Right ventricle myocardium superior (tissue), 1 donor: ENCODE results near the gene ATP2B2. TPM values are rescaled to one million over a fixed set of nuclear protein-coding genes. Genes with fewer than 3 reads are reported as not detected.

Experiments used
- ATAC-seq: fragments of 200-7000 bp; cut with Tn5 transposase; one replicate; pipeline ENCODE4 v1.9.1; 2020; ENCODE audit warnings: mild to moderate bottlenecking; ENCODE audit not compliant: poor library complexity
- DNase-seq: peaks from one replicate; pipeline ENCODE4 v3.0.0-alpha.2; 2020
- intact Hi-C: fragments of 100-400 bp; cut with DNase I; formaldehyde crosslinking; loops from one replicate; pipeline ENCODE4 v1.11.2; 2022
- total RNA-seq: library from RNA; stranded (reverse); fragmentation: NEBNext Ultra II Directional; extraction: Animal tissue kit (Norgen Biotek cat#: 25700); gene quantifications from one replicate; pipeline ENCODE4 v1.2.1, GENCODE V29; 2021
- donor health status: DM: no; HTN: yes; CAD: no; lungs with severe emphysema.

The ATP2B2 gene
- total RNA-seq, 1 donor from 2014 or later: not detected

DNA sequence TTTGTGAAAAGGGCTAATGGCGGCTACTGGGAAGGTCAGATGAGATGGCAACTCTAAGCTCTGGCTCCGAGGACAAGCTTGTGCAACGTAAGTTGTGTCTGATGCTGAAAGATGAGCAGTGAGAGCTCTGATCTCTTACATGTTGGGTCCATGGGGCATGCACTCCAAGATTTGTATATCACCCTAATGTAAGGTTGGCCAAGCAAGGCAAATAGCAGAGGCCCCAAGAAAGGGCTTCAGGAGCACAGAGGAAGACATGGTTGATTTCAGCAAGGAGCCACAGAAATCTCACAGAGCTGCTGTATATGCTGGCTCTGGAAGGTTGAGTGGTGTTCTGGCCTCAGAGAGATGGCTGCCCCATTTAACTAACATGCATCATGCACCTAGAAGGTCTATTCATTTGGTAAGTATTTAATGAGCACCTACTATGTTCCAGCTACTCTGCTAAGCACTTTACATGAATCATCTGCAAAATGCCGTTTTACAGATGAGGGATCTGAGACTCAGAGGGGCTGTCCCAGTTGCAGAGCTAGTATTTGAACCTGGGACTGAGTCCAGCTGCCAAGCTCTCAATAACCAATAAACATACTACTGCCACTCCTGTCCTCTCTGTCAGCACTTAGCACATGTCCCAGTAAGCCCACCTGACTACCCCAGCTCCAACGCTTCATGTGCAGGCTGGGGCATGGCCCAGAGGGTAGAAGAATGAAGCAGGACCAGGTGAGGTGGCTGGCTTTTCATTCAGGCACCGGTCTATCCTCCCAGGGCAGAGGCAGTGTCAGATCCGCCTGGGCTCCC lies 27.8 kb upstream of the ATP2B2 start:
- intact Hi-C loops: no loop called here
- no peak for ATAC-seq
- no peak for DNase-seq

GRCh38 chr3:10531031-10531430 lies 25.6 kb upstream of the ATP2B2 start:
- intact Hi-C loops: no loop called here
- DNase-seq: no peak
- no peak for ATAC-seq

GRCh38 chr3:10530241-10530640 lies 24.9 kb upstream of the ATP2B2 start:
- no peak for DNase-seq
- intact Hi-C loops: no loop called here
- no peak for ATAC-seq

- no peak for DNase-seq
- intact Hi-C loops: no loop called here
Observed at GRCh38 chr3:10529809-10530208, 24.4 kb upstream of the ATP2B2 start.

DNA sequence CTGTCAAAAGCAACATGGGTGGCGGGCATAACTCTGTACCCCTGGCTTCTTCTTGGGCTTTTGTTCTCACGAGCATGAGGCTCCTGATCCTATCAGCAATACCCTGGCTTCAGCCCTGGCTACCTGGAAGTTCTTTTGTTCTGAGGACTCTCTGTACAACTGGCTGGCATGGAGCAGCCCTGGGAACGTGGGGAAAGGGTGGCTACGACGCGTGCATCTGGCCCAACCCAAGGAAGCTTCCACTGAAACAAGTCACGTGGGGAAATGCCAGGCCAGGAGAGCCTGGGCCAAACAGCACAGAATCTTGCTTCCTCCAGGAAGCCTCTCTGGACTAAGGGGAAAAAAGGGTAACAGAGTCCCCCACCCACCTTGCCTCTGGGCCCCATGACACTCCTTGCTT lies 22.7 kb upstream of the ATP2B2 start:
- intact Hi-C loops: no loop called here
- ATAC-seq: no peak
- DNase-seq: no peak

More at GRCh38 chr3:10529809-10530208, 24.4 kb upstream of the ATP2B2 start:
- no peak for ATAC-seq

DNA sequence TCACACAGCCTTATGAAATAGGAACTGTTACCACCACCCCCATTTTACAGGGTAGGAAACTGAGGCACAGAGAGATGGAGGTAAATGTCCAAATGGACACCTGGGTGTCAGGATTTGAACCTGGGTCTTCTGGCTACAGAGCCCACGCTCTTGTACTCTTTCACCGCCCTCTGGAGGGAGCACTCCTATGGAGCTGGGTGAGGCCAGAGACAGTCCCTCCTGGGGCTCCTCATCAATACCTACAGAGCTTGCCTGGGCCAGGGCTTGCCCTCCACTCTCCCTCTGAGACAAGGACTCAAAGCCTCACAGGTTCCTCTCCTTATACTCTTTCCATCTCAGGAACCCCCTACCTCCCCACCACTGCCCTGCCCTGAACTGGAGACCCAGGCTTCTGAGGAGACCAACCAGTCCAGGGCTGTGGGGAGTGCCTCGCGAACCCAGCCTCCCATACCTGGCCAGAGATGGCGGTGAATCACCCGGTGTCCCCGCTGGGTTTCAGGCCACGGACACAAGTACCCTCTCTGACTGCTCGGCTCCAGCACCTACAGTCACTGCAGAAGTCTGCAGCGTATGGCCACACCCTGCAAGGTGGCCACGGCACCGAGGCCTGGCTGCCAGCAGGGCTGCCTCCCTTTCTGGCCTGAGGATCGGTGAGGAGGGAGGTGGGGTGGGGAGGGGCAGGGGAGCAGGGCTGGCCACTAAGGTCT lies 22.1 kb upstream of the ATP2B2 start:
- DNase-seq: no peak
- intact Hi-C loops: no loop called here
- ATAC-seq: no peak

GRCh38 chr3:10526366-10526765 lies 21.0 kb upstream of the ATP2B2 start:
- no peak for DNase-seq
- intact Hi-C loops: no loop called here
- no peak for ATAC-seq

DNA sequence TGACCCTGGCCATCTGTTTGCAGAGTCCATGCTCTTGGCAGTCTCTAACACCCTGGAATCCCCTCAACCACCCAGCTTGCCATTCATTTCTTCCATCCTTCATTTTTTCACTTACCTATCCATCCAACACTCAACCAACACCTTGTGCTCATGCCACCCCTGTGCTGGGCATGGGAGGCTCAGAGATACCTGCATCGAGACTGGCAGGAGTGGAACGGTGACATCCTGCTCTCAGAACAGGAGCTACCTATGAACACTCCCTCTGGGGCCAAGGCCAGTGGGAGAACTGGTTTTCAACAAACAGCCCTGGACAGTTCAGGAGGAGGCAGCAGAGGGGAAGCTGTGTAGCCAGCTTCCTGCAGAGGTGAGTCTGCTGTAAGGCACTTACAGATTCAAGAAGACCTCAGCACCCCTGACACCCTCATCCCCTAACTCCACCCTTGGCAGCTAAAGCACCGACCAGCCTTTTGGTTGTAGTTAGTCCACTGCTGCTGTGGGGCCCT lies 19.5 kb upstream of the ATP2B2 start:
- no peak for ATAC-seq
- intact Hi-C loops: no loop called here
- no peak for DNase-seq

GRCh38 chr3:10524270-10524669 lies 18.9 kb upstream of the ATP2B2 start:
- DNase-seq: no peak
- intact Hi-C loops: no loop called here
- ATAC-seq: no peak

DNA sequence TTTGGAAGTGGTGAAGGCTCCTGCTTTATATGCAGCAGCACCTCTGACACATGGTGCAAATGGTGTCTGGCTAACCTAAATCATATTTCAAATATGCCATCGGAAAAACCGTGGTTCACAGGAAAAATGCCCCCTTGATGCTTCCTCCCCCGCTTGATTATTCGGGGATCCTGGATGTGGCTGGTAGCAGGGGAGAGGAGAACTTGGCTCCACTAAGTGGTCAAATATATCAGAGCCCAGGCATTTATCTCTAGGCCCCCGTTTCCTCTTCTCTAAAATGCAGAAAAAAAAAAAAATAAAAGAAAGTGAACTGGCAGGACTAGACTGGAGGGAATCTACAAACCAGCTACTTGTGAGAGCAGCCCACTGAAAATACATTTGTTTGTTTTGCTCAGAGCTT lies 18.2 kb upstream of the ATP2B2 start:
- DNase-seq (no peak), ATAC-seq (no peak)
- intact Hi-C loops: no loop called here

GRCh38 chr3:10522646-10523303 lies 17.4 kb upstream of the ATP2B2 start:
- intact Hi-C loops: no loop called here
- DNase-seq (no peak), ATAC-seq (no peak)

DNA sequence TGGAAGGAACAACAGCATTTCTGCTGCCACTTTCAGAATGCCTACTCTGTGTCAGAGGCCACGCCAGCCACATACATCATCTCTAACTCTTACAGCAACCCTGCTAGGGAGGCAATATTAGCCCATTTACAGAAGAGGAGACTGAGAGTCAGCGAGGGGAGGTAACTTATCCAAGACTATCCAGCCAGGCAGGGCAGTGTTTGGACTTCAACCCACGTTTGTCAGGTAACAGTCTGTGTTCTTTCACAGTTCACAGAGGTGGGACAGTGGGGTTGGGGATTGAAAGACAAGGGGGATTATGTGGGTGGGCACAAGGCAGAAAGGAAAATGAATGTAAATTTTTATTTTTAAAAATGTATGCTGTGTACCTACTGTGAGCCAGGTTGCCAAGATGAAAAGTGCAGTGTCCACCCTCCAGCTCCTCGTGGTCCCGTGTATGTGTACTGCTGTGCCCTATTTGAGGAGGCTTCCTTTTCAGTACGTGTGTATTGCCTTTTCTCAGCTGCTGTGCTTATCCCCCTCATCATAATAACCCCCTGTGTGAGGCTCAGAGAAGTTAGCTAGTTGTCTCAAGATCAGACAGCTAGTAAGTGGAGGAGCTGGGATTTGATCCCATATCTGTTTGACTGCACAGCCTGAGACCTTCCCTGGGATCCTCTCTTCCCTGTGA lies 16.5 kb upstream of the ATP2B2 start:
- DNase-seq: no peak
- intact Hi-C loops: no loop called here
- ATAC-seq: no peak

GRCh38 chr3:10520072-10520471 lies 14.7 kb upstream of the ATP2B2 start:
- no peak for ATAC-seq
- intact Hi-C loops: no loop called here
- no peak for DNase-seq

GRCh38 chr3:10519236-10519635 lies 13.8 kb upstream of the ATP2B2 start:
- intact Hi-C loops: no loop called here
- no peak for DNase-seq
- ATAC-seq: no peak

DNA sequence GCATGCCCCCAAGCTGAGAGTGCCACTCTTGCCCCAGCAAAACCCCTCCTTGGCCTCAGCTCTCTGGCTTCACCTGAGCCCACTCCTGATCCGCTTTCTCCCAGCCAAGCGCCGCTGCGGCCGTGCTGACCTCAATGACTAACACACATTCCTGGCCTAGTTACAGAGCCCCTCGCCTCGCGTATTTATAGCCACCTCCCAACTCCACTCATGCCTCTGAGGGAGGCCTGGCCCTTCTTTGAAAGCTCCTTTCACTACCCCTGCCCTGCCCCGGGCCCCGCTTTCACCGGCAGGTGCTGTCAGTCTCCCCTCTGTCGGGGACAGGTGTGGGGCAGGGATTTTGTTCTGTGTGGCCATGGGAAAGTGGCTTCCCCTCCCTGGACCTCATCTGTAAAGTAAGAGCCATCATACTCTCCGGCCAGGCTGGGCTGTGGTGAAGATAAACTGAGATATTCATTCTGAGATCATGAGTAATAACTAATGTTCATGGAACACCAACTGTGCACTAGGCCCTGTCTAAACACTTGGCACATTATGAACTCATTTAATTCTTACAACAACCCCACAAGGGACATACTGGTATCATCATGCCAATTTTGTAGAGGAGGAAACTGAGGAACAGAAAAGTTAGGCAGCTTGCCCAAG lies 13.2 kb upstream of the ATP2B2 start:
- intact Hi-C loops: no loop called here
- ATAC-seq (peak; percentile 72), DNase-seq (peak; percentile 63)

DNA sequence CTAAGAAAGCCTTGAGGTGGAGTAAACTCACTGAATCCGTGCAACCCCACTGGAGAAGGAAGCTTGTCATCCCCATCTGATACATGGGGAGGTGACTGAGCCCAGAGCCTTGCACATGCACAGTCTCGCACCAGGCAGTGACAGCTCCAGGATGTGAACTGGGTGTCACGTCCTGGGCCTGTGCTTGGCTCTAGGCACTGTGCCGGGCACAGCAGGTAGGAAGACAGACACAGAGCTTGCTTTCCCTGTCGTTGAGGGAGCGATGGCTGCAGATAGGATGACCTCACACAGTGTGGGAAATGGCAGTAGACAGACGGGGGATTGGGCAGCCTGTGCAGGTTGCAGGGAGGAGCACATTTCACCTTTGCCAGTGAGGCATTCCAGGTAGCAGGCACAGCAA lies 12.2 kb upstream of the ATP2B2 start:
- DNase-seq (no peak), ATAC-seq (peak; percentile 29)
- intact Hi-C loops: no loop called here

GRCh38 chr3:10516544-10517452 lies 11.4 kb upstream of the ATP2B2 start:
- ATAC-seq: peak; percentile 63
- intact Hi-C loops: no loop called here

More at GRCh38 chr3:10516544-10517452, 11.4 kb upstream of the ATP2B2 start:
- no peak for DNase-seq
